Loucy (cell line): ENCODE data around the gene SEC14L2.

Source experiments
- H2AFZ ChIP-seq: fragments of 200-600 bp; sonication (generic); 2 replicates; pipeline ENCODE4 v1.6.0; 2016; ENCODE audit warnings: antibody characterized with exemption, mild to moderate bottlenecking, low read length, moderate library complexity
- H3F3A ChIP-seq: fragments of 200-600 bp; 2 replicates; pipeline ENCODE4 v1.6.0; 2016; ENCODE audit warnings: antibody characterized with exemption, low read depth, mild to moderate bottlenecking
- H3K27me3 ChIP-seq: fragments of 200-600 bp; sonication (generic); 2 replicates; pipeline ENCODE4 v1.6.1; 2014; ENCODE audit warnings: low read length, mild to moderate bottlenecking; ENCODE audit not compliant: insufficient read depth, poor library complexity, severe bottlenecking
- H3K36me3 ChIP-seq: fragments of 200-600 bp; sonication (generic); 2 replicates; pipeline ENCODE4 v1.6.1; 2016; ENCODE audit warnings: low read length; ENCODE audit not compliant: insufficient read depth
- H3K4me1 ChIP-seq: fragments of 200-600 bp; sonication (generic); 2 replicates; pipeline ENCODE4 v1.5.1; 2014; ENCODE audit warnings: low read length, mild to moderate bottlenecking; ENCODE audit not compliant: insufficient read depth, poor library complexity, severe bottlenecking
- H3K4me2 ChIP-seq: fragments of 200-600 bp; sonication (generic); 2 replicates; pipeline ENCODE4 v1.6.0; 2014; ENCODE audit warnings: antibody characterized with exemption, low read length, low read depth, mild to moderate bottlenecking; ENCODE audit not compliant: poor library complexity, severe bottlenecking
- H3K4me3 ChIP-seq: fragments of 200-600 bp; sonication (generic); 2 replicates; pipeline ENCODE4 v1.5.1; 2014; ENCODE audit warnings: low read length, mild to moderate bottlenecking, mixed read lengths; ENCODE audit not compliant: poor library complexity, severe bottlenecking
- H3K79me2 ChIP-seq: fragments of 200-600 bp; sonication (generic); 2 replicates; pipeline ENCODE4 v1.6.1; 2014; ENCODE audit warnings: low read length; ENCODE audit not compliant: insufficient read depth
- H3K9ac ChIP-seq: fragments of 200-600 bp; sonication (generic); 2 replicates; pipeline ENCODE4 v1.6.0; 2014; ENCODE audit warnings: mild to moderate bottlenecking, low read depth, low read length, moderate library complexity; ENCODE audit not compliant: poor library complexity, severe bottlenecking
- H3K9me2 ChIP-seq: fragments of 200-600 bp; sonication (generic); replicated peaks from 2 replicates; pipeline ENCODE4 v1.6.1; 2016; ENCODE audit warnings: low read depth, low read length, mixed read lengths
- H3K9me3 ChIP-seq: fragments of 200-600 bp; sonication (generic); 2 replicates; pipeline ENCODE4 v1.6.1; 2014; ENCODE audit warnings: mild to moderate bottlenecking, antibody characterized with exemption, low read length, low read depth; ENCODE audit not compliant: insufficient read depth
- H4K20me1 ChIP-seq: fragments of 200-600 bp; sonication (generic); 2 replicates; pipeline ENCODE4 v1.6.0; 2014; ENCODE audit warnings: antibody characterized with exemption, low read length, mild to moderate bottlenecking; ENCODE audit not compliant: insufficient read depth, poor library complexity, severe bottlenecking
- CTCF ChIP-seq: fragments of 200-600 bp; sonication (generic); conservative IDR thresholded peaks from 2 replicates; pipeline ENCODE4 v1.5.1; 2014; ENCODE audit warnings: mild to moderate bottlenecking, antibody characterized with exemption, low read length
- EZH2phosphoT487 ChIP-seq: fragments of 200-600 bp; IDR thresholded peaks from 2 replicates; pipeline ENCODE4 v1.6.1; 2018; ENCODE audit warnings: antibody characterized with exemption, mild to moderate bottlenecking, moderate library complexity, borderline replicate concordance

Gene SEC14L2

GRCh38 chr22:30390974-30391691, 5.7 kb upstream of the SEC14L2 start:
- H3F3A ChIP-seq, result no peaks in the 10 kb centered on the region
- H2AFZ ChIP-seq, result peak overlapping the region; percentile 63
- H3K4me3 ChIP-seq, result no peak overlapping the region
- peaks cover 9% of the 10 kb centered on the region; the same call in 1 of the 2 replicates for H3K79me2 ChIP-seq
- H3K4me2 ChIP-seq, result peak overlapping the region; percentile 20
- no peaks in the 10 kb centered on the region for H3K9me3 ChIP-seq
- no peaks in the 10 kb centered on the region for H3K36me3 ChIP-seq
- H3K9me2 ChIP-seq, result no peaks in the 10 kb centered on the region
- TF ChIP-seq CTCF (peak; percentile 87), EZH2phosphoT487 (no peak)
- peak overlapping the region; percentile 36 for H3K9ac ChIP-seq
- peaks cover 30% of the 10 kb centered on the region for H3K4me1 ChIP-seq
- no peaks in the 10 kb centered on the region for H3K27me3 ChIP-seq
- H4K20me1 ChIP-seq, result no peaks in the 10 kb centered on the region

GRCh38 chr22:30392661-30393321, 4.0 kb upstream of the SEC14L2 start:
- Histone ChIP-seq H4K20me1 (peaks cover 3% of the 10 kb centered on the region), H3K27me3 (no peaks in the 10 kb centered on the region), H3K4me2 (peak overlapping the region; percentile 20), H3K9me2 (no peaks in the 10 kb centered on the region), H3K4me3 (no peak overlapping the region), H3K9me3 (no peaks in the 10 kb centered on the region), H3F3A (no peaks in the 10 kb centered on the region), H2AFZ (peak overlapping the region; percentile 65), H3K36me3 (no peaks in the 10 kb centered on the region), H3K9ac (no peak overlapping the region), H3K4me1 (peaks cover 35% of the 10 kb centered on the region), H3K79me2 (peaks cover 11% of the 10 kb centered on the region)
- TF ChIP-seq EZH2phosphoT487 (no peak), CTCF (no peak)

- Histone ChIP-seq H3K9me3 (no peaks in the 10 kb centered on the region), H3K9ac (no peak overlapping the region), H3K4me3 (no peak overlapping the region), H3K36me3 (no peaks in the 10 kb centered on the region), H2AFZ (no peak overlapping the region), H3K4me2 (peak overlapping the region; percentile 20), H3K4me1 (peaks cover 40% of the 10 kb centered on the region), H3K9me2 (no peaks in the 10 kb centered on the region), H3F3A (no peaks in the 10 kb centered on the region), H4K20me1 (peaks cover 7% of the 10 kb centered on the region), H3K27me3 (no peaks in the 10 kb centered on the region), H3K79me2 (peaks cover 16% of the 10 kb centered on the region)
- TF ChIP-seq EZH2phosphoT487, result no peak
- TF ChIP-seq CTCF, result no peak
Observed at GRCh38 chr22:30393322-30393680, 3.5 kb upstream of the SEC14L2 start.
